ENCODE measurements around the gene EPC2.

GRCh38 chr2:148615381-148615841 is 29.1 kb upstream of the EPC2 start:
- TF ChIP-seq EZH2 (optimal IDR thresholded peaks at IDR 0.05; ENCODE audit: low read depth, low read length) (no peak), CTCF (IDR thresholded peaks at IDR 0.05; ENCODE audit: low read length) (no peak), EZH2phosphoT487 (IDR thresholded peaks at IDR 0.05; ENCODE audit: low read length) (no peak)

All from MM.1S (cell line).